ENCODE results near the gene FGF3.

FGF3 gene

DNA sequence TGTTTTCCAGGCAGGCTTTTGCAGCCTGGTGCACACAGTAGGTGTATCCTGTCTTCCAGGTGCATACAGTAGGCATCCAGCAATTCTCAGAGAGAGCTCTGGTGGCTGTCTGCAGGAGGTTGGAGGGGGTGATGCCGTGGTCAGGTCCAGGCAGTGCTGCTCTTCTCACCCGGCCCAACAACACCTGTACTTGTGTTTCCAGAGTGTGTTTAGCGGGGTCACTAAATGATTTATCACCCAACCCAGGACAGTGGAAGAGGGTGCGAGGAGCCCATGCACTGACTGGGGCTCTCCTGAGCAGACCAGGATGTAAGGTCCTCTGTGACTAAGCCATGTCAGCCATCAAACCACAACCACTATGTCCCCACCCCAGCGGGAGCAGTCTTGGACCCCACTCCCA is 18.6 kb upstream of the FGF3 start:
- H3K9me3 ChIP-seq (ENCODE audit: insufficient read depth, low read length, severe bottlenecking) = no peaks in the 10 kb centered on the region
- no peak overlapping the region for H2AFZ ChIP-seq (ENCODE audit: low read depth, low read length)
- H4K20me1 ChIP-seq (ENCODE audit: insufficient read depth, low read length) = no peaks in the 10 kb centered on the region; the same call in 1 of the 2 replicates
- H3K9ac ChIP-seq (ENCODE audit: low read depth, low read length) = no peak overlapping the region
- H3K36me3 ChIP-seq (ENCODE audit: insufficient read depth, low read length) = no peaks in the 10 kb centered on the region
- no peak for ATAC-seq (ENCODE audit: insufficient read depth, low read depth)
- no peaks in the 10 kb centered on the region for H3K27me3 ChIP-seq (ENCODE audit: insufficient read depth, low read length, poor library complexity)
- no peak overlapping the region for H3K27ac ChIP-seq (ENCODE audit: low read length)
- H3K4me2 ChIP-seq (ENCODE audit: insufficient read depth, low read length) = no peak overlapping the region
- TF ChIP-seq, protein P1, sequence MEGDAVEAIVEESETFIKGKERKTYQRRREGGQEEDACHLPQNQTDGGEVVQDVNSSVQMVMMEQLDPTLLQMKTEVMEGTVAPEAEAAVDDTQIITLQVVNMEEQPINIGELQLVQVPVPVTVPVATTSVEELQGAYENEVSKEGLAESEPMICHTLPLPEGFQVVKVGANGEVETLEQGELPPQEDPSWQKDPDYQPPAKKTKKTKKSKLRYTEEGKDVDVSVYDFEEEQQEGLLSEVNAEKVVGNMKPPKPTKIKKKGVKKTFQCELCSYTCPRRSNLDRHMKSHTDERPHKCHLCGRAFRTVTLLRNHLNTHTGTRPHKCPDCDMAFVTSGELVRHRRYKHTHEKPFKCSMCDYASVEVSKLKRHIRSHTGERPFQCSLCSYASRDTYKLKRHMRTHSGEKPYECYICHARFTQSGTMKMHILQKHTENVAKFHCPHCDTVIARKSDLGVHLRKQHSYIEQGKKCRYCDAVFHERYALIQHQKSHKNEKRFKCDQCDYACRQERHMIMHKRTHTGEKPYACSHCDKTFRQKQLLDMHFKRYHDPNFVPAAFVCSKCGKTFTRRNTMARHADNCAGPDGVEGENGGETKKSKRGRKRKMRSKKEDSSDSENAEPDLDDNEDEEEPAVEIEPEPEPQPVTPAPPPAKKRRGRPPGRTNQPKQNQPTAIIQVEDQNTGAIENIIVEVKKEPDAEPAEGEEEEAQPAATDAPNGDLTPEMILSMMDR (IDR thresholded peaks at IDR 0.05; ENCODE audit: borderline replicate concordance, extremely low read depth, low read length, poor library complexity, severe bottlenecking) = no peak
- TF ChIP-seq EZH2 (IDR thresholded peaks at IDR 0.05; ENCODE audit: borderline replicate concordance, low read depth, low read length, severe bottlenecking) = no peak
- no peak overlapping the region for H3K4me3 ChIP-seq (ENCODE audit: low read depth in 1 of 2, low read length in 2 of 2)
- H3K4me1 ChIP-seq (ENCODE audit: insufficient read depth, low read length) = no peaks in the 10 kb centered on the region
- H3K79me2 ChIP-seq (ENCODE audit: insufficient read depth, low read length) = no peaks in the 10 kb centered on the region
- DNase-seq = no peak

DNA sequence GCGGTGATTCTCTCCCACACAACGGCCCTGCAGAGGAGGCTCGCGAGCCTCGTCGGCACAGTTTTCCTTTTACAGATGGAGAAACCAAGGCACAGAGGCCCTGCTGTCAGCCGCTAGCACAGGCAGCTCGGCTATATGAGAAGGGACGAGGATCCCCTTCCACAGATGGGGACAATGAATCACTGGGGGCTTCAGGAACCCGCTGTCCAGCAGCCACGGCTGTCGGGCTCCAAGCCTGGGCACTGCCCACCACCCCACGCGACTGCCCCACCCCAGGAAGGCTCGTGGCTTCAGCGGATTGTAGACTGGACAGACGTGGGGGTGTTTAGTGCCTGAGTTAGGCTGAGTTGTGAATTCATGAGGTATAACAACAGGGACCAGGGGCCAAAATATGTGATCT is 17.2 kb upstream of the FGF3 start:
- Histone ChIP-seq H3K27me3 (ENCODE audit: insufficient read depth, low read length, poor library complexity) (no peaks in the 10 kb centered on the region), H2AFZ (ENCODE audit: low read depth, low read length) (no peak overlapping the region), H3K79me2 (ENCODE audit: insufficient read depth, low read length) (no peaks in the 10 kb centered on the region), H3K4me3 (ENCODE audit: low read depth in 1 of 2, low read length in 2 of 2) (no peak overlapping the region), H3K4me2 (ENCODE audit: insufficient read depth, low read length) (no peak overlapping the region), H3K36me3 (ENCODE audit: insufficient read depth, low read length) (no peaks in the 10 kb centered on the region), H3K9me3 (ENCODE audit: insufficient read depth, low read length, severe bottlenecking) (no peaks in the 10 kb centered on the region), H4K20me1 (ENCODE audit: insufficient read depth, low read length) (no peaks in the 10 kb centered on the region; the same call in 1 of the 2 replicates), H3K9ac (ENCODE audit: low read depth, low read length) (no peak overlapping the region), H3K27ac (ENCODE audit: low read length) (no peak overlapping the region), H3K4me1 (ENCODE audit: insufficient read depth, low read length) (no peaks in the 10 kb centered on the region)
- ATAC-seq (ENCODE audit: insufficient read depth, low read depth) (no peak), DNase-seq (no peak)
- TF ChIP-seq, protein P1 (IDR thresholded peaks at IDR 0.05; ENCODE audit: borderline replicate concordance, extremely low read depth, low read length, poor library complexity, severe bottlenecking) = no peak
- no peak for TF ChIP-seq EZH2 (IDR thresholded peaks at IDR 0.05; ENCODE audit: borderline replicate concordance, low read depth, low read length, severe bottlenecking)

DNA sequence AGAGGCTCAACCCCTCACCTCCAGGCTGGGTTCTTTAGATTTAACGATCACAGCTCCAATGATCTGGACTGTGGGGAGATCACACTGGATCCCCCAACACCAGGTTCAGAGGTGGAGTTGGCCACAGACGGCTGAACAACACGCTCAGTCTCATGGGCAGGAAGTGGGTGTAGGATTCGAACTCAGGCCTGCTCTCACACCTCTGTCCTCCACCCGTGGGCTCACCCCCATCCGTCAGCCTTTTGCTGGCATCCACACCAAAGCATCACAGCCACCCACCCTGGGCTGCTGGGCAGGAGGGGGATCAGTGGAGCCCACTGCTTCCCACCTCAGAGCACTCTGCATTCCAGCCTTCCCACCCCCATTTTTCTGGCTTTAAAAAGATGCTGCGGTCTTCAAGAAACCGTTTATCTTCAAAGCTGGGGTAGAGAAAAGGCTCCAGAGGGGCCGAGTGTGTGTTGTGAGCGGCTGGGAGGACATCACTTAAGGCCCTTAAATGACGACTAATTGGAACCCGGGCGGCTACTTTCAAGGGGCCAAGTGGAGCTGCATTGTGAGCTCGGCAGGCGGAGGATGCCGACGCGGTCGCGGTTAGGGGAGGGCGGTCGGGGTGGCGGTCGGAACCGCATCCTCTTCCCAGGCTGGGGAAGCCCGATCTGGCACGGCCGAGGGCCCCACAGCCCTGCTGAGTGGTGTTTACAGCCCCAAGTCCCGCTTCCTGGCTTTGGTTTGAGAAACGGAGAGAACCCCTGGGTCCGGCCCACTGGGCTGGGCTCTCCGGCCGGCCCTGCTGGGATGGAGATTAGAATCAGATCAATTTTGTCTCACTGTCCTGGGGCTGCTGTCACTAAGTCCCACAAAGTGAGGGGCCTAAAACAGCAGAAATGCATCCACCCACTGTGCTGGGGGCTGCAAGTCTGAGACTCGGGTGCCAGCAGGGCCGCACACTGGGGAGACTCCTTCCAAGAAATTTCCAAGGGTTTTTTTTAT is 15.9 kb upstream of the FGF3 start:
- Histone ChIP-seq H3K4me2 (ENCODE audit: insufficient read depth, low read length) (no peak overlapping the region), H3K4me3 (ENCODE audit: low read depth in 1 of 2, low read length in 2 of 2) (no peak overlapping the region), H4K20me1 (ENCODE audit: insufficient read depth, low read length) (no peaks in the 10 kb centered on the region; the same call in 1 of the 2 replicates), H3K27me3 (ENCODE audit: insufficient read depth, low read length, poor library complexity) (no peaks in the 10 kb centered on the region), H3K4me1 (ENCODE audit: insufficient read depth, low read length) (no peaks in the 10 kb centered on the region), H3K36me3 (ENCODE audit: insufficient read depth, low read length) (no peaks in the 10 kb centered on the region), H2AFZ (ENCODE audit: low read depth, low read length) (no peak overlapping the region), H3K79me2 (ENCODE audit: insufficient read depth, low read length) (no peaks in the 10 kb centered on the region), H3K9me3 (ENCODE audit: insufficient read depth, low read length, severe bottlenecking) (no peaks in the 10 kb centered on the region), H3K9ac (ENCODE audit: low read depth, low read length) (no peak overlapping the region), H3K27ac (ENCODE audit: low read length) (no peak overlapping the region)
- TF ChIP-seq, protein P1 (IDR thresholded peaks at IDR 0.05; ENCODE audit: borderline replicate concordance, extremely low read depth, low read length, poor library complexity, severe bottlenecking) = no peak
- no peak for TF ChIP-seq EZH2 (IDR thresholded peaks at IDR 0.05; ENCODE audit: borderline replicate concordance, low read depth, low read length, severe bottlenecking)
- DNase-seq (no peak), ATAC-seq (ENCODE audit: insufficient read depth, low read depth) (no peak)
